PC-3 (cell line): ENCODE data around the gene TPRKB. TPM values are rescaled to one million over a fixed set of nuclear protein-coding genes. Genes with fewer than 3 reads are reported as not detected.

Experiments
- ATAC-seq: fragments of 200-7000 bp; cut with Tn5 transposase; 2 replicates; pipeline ENCODE4 v1.9.1; 2020; ENCODE audit warnings: mild to moderate bottlenecking, moderate library complexity
- BruUV-seq: library from RNA; stranded (reverse); fragments of 400-500 nt; replicated peaks from 2 replicates; lab custom pipeline; 2021; lab: Mats Ljungman, UMichigan
- CTCF ChIA-PET: fragments of 300-600 bp; sonication (Branson Sonifier 250); formaldehyde crosslinking; loops from one replicate; lab custom pipeline; 2022; ENCODE audit warnings: antibody characterized with exemption; lab: Charles Lee
- POLR2A ChIA-PET: fragments of 300-600 bp; sonication (Branson Sonifier 250); formaldehyde crosslinking; loops from one replicate; lab custom pipeline; 2022; ENCODE audit warnings: antibody characterized with exemption; ENCODE audit not compliant: unreplicated experiment; lab: Charles Lee
- DNase-seq: peaks from one replicate; pipeline ENCODE4 v3.0.0-alpha.2; 2015
- H2AFZ ChIP-seq: fragments of 300-600 bp; sonication (generic); 2 replicates; pipeline ENCODE4 v1.6.0; 2016; ENCODE audit warnings: antibody characterized with exemption, low read length
- H3F3A ChIP-seq: fragments of 300-600 bp; sonication (generic); one replicate; pipeline ENCODE4 v1.6.0; 2017; ENCODE audit warnings: antibody characterized with exemption, low read length, control low read depth, mild to moderate bottlenecking; ENCODE audit not compliant: unreplicated experiment
- H3K27ac ChIP-seq: fragments of 300-600 bp; sonication (generic); 2 replicates; pipeline ENCODE4 v1.5.1; 2016; ENCODE audit warnings: mild to moderate bottlenecking, low read length
- H3K27me3 ChIP-seq: fragments of 300-600 bp; sonication (generic); 2 replicates; pipeline ENCODE4 v1.6.1; 2016; ENCODE audit warnings: low read length, mixed read lengths
- H3K36me3 ChIP-seq: fragments of 300-600 bp; sonication (generic); 2 replicates; pipeline ENCODE4 v1.6.1; 2016; ENCODE audit warnings: low read depth, mixed run types, low read length, mixed read lengths
- H3K4me1 ChIP-seq: fragments of 300-600 bp; sonication (generic); 2 replicates; pipeline ENCODE4 v1.5.1; 2016; ENCODE audit warnings: low read length; ENCODE audit not compliant: insufficient read depth
- H3K4me2 ChIP-seq: fragments of 300-600 bp; sonication (generic); 2 replicates; pipeline ENCODE4 v1.6.0; 2016; ENCODE audit warnings: low read length
- H3K4me3 ChIP-seq: fragments of 300-600 bp; sonication (generic); 2 replicates; pipeline ENCODE4 v1.5.1; 2016; ENCODE audit warnings: mild to moderate bottlenecking, low read length, mixed read lengths
- H3K79me2 ChIP-seq: fragments of 300-600 bp; sonication (generic); 2 replicates; pipeline ENCODE4 v1.6.1; 2017; ENCODE audit warnings: low read length, mixed read lengths
- H3K9ac ChIP-seq: fragments of 300-600 bp; sonication (generic); 2 replicates; pipeline ENCODE4 v1.6.0; 2016; ENCODE audit warnings: mild to moderate bottlenecking, low read length
- H3K9me2 ChIP-seq: fragments of 300-600 bp; sonication (generic); replicated peaks from 2 replicates; pipeline ENCODE4 v1.6.1; 2016; ENCODE audit warnings: mixed run types, low read length, mixed read lengths
- H3K9me3 ChIP-seq: fragments of 300-600 bp; sonication (generic); 2 replicates; pipeline ENCODE4 v1.6.1; 2016; ENCODE audit warnings: low read length, mixed read lengths
- H4K20me1 ChIP-seq: fragments of 300-600 bp; sonication (generic); 2 replicates; pipeline ENCODE4 v1.6.1; 2016; ENCODE audit warnings: low read length, mixed read lengths
- EZH2 ChIP-seq: fragments of 300-600 bp; sonication (generic); IDR thresholded peaks from one replicate; pipeline ENCODE4 v1.6.1; 2017; ENCODE audit warnings: antibody characterized with exemption, mild to moderate bottlenecking, low read length; ENCODE audit not compliant: unreplicated experiment
- EZH2phosphoT487 ChIP-seq: fragments of 300-600 bp; sonication (generic); IDR thresholded peaks from 2 replicates; pipeline ENCODE4 v1.6.1; 2018; ENCODE audit warnings: mild to moderate bottlenecking, antibody characterized with exemption, low read length, borderline replicate concordance
- intact Hi-C: fragments of 100-400 bp; cut with micrococcal nuclease; formaldehyde crosslinking; loops from 2 replicates; pipeline ENCODE4 v1.9.0; 2023
- total RNA-seq: library from RNA; depleted of rRNA; stranded (reverse); fragments of >200 nt; gene quantifications from 2 replicates; pipeline ENCODE4 v1.2.3, GENCODE V29; 2014
- TF ChIP-seq, protein P1 (sequence below): fragments of 300-600 bp; sonication (generic); conservative IDR thresholded peaks from 2 replicates; pipeline ENCODE4 v1.5.1; 2017; ENCODE audit warnings: antibody characterized with exemption, low read depth, mild to moderate bottlenecking, low read length

Gene TPRKB
- total RNA-seq, 1 experiment from 2014 or later = 51.4 TPM

DNA sequence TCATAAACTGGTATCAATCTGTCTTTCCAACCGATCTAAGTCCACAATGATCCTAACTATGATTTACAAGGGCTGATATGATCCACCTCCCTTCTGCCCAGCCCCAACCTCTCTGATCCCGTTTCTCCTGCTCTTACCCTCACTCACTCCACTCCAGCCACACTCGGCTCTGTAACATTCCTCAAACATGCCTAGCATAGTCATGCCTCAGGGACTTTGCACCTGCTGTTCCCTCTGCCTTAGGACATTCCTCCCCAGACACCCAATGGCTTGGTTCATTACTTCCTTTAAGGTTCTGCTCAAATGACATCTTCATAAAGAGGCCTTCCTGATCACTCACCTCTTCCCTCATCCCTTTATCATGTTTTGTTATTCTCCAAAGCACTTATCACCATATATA, 33.6 kb upstream of the TPRKB start:
- no peaks in the 10 kb centered on the region for H3K27me3 ChIP-seq
- no peaks in the 10 kb centered on the region for H3K9me3 ChIP-seq
- no peaks in the 10 kb centered on the region for H4K20me1 ChIP-seq
- intact Hi-C loops = no loop called here
- no peaks in the 10 kb centered on the region for H3K4me1 ChIP-seq
- H3K4me2 ChIP-seq = no peak overlapping the region
- no peaks in the 10 kb centered on the region for H3K79me2 ChIP-seq
- no peak overlapping the region for H3K27ac ChIP-seq
- BruUV-seq = no TSS peak
- DNase-seq = no peak
- no peak overlapping the region for H3K9ac ChIP-seq
- peaks cover 57% of the 10 kb centered on the region for H3K36me3 ChIP-seq
- no peaks in the 10 kb centered on the region for H3K9me2 ChIP-seq
- ATAC-seq = no peak
- TF ChIP-seq, protein P1, sequence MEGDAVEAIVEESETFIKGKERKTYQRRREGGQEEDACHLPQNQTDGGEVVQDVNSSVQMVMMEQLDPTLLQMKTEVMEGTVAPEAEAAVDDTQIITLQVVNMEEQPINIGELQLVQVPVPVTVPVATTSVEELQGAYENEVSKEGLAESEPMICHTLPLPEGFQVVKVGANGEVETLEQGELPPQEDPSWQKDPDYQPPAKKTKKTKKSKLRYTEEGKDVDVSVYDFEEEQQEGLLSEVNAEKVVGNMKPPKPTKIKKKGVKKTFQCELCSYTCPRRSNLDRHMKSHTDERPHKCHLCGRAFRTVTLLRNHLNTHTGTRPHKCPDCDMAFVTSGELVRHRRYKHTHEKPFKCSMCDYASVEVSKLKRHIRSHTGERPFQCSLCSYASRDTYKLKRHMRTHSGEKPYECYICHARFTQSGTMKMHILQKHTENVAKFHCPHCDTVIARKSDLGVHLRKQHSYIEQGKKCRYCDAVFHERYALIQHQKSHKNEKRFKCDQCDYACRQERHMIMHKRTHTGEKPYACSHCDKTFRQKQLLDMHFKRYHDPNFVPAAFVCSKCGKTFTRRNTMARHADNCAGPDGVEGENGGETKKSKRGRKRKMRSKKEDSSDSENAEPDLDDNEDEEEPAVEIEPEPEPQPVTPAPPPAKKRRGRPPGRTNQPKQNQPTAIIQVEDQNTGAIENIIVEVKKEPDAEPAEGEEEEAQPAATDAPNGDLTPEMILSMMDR = no peak
- TF ChIP-seq EZH2phosphoT487 = no peak
- no peak for TF ChIP-seq EZH2
- POLR2A ChIA-PET = no interaction called here
- CTCF ChIA-PET = interaction anchor here (0.6 kb wide), 1 partner anchor 250 kb away, joined by 3 read pairs; no protein-coding TSS in a partner anchor
- no peaks in the 10 kb centered on the region for H3F3A ChIP-seq
- no peak overlapping the region for H3K4me3 ChIP-seq
- H2AFZ ChIP-seq = no peak overlapping the region

DNA sequence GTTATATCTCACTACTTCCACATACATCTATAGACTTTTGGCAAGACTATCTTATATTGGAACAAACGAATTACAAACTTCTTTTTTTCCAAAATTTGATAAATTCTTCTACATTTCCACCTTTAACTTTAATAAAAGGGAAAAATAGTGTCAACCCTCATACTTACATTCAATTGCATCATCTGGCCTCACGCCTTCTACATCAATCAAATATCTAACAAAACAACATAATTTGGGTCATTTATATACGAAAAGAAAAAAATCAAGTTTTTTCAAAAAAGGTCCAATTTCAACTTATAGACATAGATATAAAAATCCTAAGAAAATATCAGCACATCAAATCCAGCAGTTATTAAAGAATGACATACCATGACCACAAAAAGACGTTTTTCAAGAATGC, 29.8 kb upstream of the TPRKB start:
- no peaks in the 10 kb centered on the region for H3K79me2 ChIP-seq
- H3K4me3 ChIP-seq = no peak overlapping the region
- ChIA-PET POLR2A (no interaction called here), CTCF (no interaction called here)
- H3K9me2 ChIP-seq = no peaks in the 10 kb centered on the region
- no peak overlapping the region for H2AFZ ChIP-seq
- no peaks in the 10 kb centered on the region for H3K27me3 ChIP-seq
- DNase-seq (no peak), ATAC-seq (no peak)
- H3K4me1 ChIP-seq = no peaks in the 10 kb centered on the region
- no peak overlapping the region for H3K9ac ChIP-seq
- H3K4me2 ChIP-seq = no peak overlapping the region
- no peaks in the 10 kb centered on the region for H3F3A ChIP-seq
- no peaks in the 10 kb centered on the region for H4K20me1 ChIP-seq
- no peaks in the 10 kb centered on the region for H3K9me3 ChIP-seq
- peaks cover 58% of the 10 kb centered on the region for H3K36me3 ChIP-seq
- TF ChIP-seq EZH2phosphoT487 (no peak), EZH2 (no peak)
- TF ChIP-seq, protein P1 = no peak
- H3K27ac ChIP-seq = no peak overlapping the region
- intact Hi-C loops = no loop called here
- BruUV-seq = no TSS peak

DNA sequence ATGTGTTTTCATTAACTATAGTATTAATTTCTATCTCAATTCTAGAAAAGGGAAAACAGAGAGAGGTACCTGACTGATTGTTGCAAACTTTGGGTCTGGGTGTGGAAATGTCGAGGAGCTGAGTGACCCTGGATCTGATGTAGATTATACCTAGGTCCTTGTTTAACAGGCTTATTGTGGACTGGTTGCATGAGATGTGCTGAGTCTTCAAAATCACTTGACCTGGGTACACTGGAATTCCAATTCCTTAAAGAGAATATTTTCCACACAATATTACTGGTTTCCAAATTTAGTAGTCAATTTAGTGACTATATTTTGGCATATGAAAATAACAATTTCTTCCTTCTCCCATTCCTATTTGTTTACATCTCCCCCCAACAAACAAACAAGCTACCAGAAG, 29.2 kb upstream of the TPRKB start:
- H2AFZ ChIP-seq = no peak overlapping the region
- CTCF ChIA-PET = interaction anchor here (0.5 kb wide), 1 partner anchor 361 kb away, joined by 3 read pairs; no protein-coding TSS in a partner anchor
- intact Hi-C loops = no loop called here
- no peaks in the 10 kb centered on the region for H3F3A ChIP-seq
- H3K4me2 ChIP-seq = no peak overlapping the region
- ATAC-seq (no peak), DNase-seq (no peak)
- TF ChIP-seq EZH2phosphoT487 (no peak), EZH2 (no peak)
- TF ChIP-seq, protein P1 = no peak
- H3K79me2 ChIP-seq = no peaks in the 10 kb centered on the region
- H3K36me3 ChIP-seq = peaks cover 57% of the 10 kb centered on the region
- H3K4me1 ChIP-seq = no peaks in the 10 kb centered on the region
- no peak overlapping the region for H3K9ac ChIP-seq
- H3K9me3 ChIP-seq = no peaks in the 10 kb centered on the region
- no peak overlapping the region for H3K27ac ChIP-seq
- no peak overlapping the region for H3K4me3 ChIP-seq
- no peaks in the 10 kb centered on the region for H3K9me2 ChIP-seq
- H4K20me1 ChIP-seq = no peaks in the 10 kb centered on the region
- BruUV-seq = no TSS peak
- H3K27me3 ChIP-seq = no peaks in the 10 kb centered on the region
- POLR2A ChIA-PET = no interaction called here
